Ascending aorta (tissue), 2 donors: ENCODE results near the gene RAB39B. TPM values are rescaled to one million over a fixed set of nuclear protein-coding genes. Genes with fewer than 3 reads are reported as not detected.

Experiments used
- DNase-seq, 2 donors: peaks; one replicate each; pipeline ENCODE4 v3.0.0-alpha.2; 2019; ENCODE audit warnings: low spot score in 2 of 2
- H3K27ac ChIP-seq, 2 donors: fragments of 200-600 bp; sonication (generic); one replicate each; pipeline ENCODE4 v1.5.1; 2016 to 2017; ENCODE audit warnings: mild to moderate bottlenecking in 1 of 2
- H3K27me3 ChIP-seq: fragments of 200-600 bp; sonication (generic); one replicate; pipeline ENCODE4 v1.5.1; 2017
- H3K36me3 ChIP-seq, 2 donors: fragments of 200-600 bp; sonication (generic); one replicate each; pipeline ENCODE4 v1.5.1; 2016
- H3K4me1 ChIP-seq, 2 donors: fragments of 200-600 bp; sonication (generic); one replicate each; pipeline ENCODE4 v1.5.1; 2016 to 2017; ENCODE audit warnings: mild to moderate bottlenecking in 1 of 2
- H3K4me3 ChIP-seq, 2 donors: fragments of 200-600 bp; sonication (generic); one replicate each; pipeline ENCODE4 v1.5.1; 2016 to 2017; ENCODE audit warnings: mild to moderate bottlenecking in 1 of 2
- H3K9me3 ChIP-seq, 2 donors: fragments of 200-600 bp; sonication (generic); one replicate each; pipeline ENCODE4 v1.5.1; 2016
- intact Hi-C: fragments of 100-400 bp; cut with DNase I; formaldehyde crosslinking; loops from one replicate; pipeline ENCODE4 v1.15.1; 2023
- total RNA-seq: library from RNA; depleted of rRNA; stranded (reverse); fragments of >200 nt; gene quantifications from one replicate; pipeline ENCODE4 v1.1.0, GENCODE V29; 2016
- TF ChIP-seq, protein P1 (sequence below), 3 experiments: fragments of 200-600 bp in 2 of 3; fragments of 450-650 bp in 1 of 3; sonication (generic) in 2 of 3; IDR thresholded peaks; one replicate each; pipeline ENCODE4 v1.5.1; 2016 to 2019; ENCODE audit warnings: antibody characterized with exemption in 3 of 3, mild to moderate bottlenecking in 1 of 3, moderate library complexity in 1 of 3

The RAB39B gene
- total RNA-seq, 1 donor from 2014 or later: not detected

DNA sequence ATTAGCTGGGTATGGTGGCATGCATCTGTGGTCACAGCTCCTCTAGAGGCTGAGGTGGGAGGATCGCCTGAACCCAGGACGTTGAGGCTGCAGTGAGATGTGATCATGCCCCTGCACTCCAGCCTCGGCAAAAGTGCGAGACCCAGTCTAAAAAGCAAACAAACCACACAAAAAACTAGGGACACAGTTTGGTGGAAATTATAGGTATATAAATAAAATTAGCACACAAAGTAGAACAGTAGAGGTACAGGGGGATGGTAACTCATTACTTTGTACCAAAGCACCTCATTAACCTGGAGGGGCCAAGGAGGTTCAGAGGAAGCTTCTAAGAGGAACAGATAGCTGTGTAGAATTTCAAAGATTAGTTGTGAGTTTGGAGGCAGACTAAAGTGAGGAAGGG is 42.9 kb downstream of the RAB39B start:
- TF ChIP-seq, protein P1, sequence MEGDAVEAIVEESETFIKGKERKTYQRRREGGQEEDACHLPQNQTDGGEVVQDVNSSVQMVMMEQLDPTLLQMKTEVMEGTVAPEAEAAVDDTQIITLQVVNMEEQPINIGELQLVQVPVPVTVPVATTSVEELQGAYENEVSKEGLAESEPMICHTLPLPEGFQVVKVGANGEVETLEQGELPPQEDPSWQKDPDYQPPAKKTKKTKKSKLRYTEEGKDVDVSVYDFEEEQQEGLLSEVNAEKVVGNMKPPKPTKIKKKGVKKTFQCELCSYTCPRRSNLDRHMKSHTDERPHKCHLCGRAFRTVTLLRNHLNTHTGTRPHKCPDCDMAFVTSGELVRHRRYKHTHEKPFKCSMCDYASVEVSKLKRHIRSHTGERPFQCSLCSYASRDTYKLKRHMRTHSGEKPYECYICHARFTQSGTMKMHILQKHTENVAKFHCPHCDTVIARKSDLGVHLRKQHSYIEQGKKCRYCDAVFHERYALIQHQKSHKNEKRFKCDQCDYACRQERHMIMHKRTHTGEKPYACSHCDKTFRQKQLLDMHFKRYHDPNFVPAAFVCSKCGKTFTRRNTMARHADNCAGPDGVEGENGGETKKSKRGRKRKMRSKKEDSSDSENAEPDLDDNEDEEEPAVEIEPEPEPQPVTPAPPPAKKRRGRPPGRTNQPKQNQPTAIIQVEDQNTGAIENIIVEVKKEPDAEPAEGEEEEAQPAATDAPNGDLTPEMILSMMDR (IDR thresholded peaks at IDR 0.05): no peak
- H3K9me3 ChIP-seq: no peaks in the 10 kb centered on the region
- H3K27me3 ChIP-seq: no peaks in the 10 kb centered on the region
- no peak for DNase-seq
- no peak overlapping the region for H3K4me3 ChIP-seq
- peaks cover 0 to 4% of the 10 kb centered on the region in 2 donors for H3K36me3 ChIP-seq
- H3K4me1 ChIP-seq: peaks cover 0 to 3% of the 10 kb centered on the region in 2 donors
- H3K27ac ChIP-seq: no peak overlapping the region
- intact Hi-C loops: no loop called here

DNA sequence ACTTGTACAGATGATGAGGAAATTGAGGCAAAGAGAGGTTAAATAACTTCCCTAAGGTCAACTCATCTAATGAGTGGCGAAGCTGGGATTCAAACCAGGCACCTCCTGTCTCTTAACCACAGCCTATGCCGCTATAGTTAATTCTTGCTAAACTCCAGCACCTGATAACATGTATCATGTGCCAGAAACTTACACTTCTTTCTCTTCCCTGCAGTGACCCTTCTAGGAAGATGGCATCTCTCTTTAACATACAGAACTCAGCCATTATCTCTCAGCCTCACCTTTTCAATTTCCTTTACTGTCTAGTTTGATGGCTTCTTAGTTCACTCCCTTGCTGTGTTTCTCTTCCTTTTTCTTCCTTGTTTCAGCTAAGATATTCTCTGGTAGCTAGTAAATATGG is 45.5 kb downstream of the RAB39B start:
- TF ChIP-seq, protein P1 (IDR thresholded peaks at IDR 0.05): no peak
- DNase-seq: no peak
- H3K27ac ChIP-seq: no peak overlapping the region
- peaks cover 0 to 4% of the 10 kb centered on the region in 2 donors for H3K36me3 ChIP-seq
- no peak overlapping the region for H3K4me3 ChIP-seq
- no peaks in the 10 kb centered on the region for H3K27me3 ChIP-seq
- H3K9me3 ChIP-seq: no peaks in the 10 kb centered on the region
- intact Hi-C loops: loop anchor here (5.0 to 10.0 kb wide), 4 partner anchors 124 to 664 kb away; partner anchors contain the start of genes BRCC3, CMC4, MTCP1 and VAMP7
- H3K4me1 ChIP-seq: peaks cover 0 to 3% of the 10 kb centered on the region in 2 donors

DNA sequence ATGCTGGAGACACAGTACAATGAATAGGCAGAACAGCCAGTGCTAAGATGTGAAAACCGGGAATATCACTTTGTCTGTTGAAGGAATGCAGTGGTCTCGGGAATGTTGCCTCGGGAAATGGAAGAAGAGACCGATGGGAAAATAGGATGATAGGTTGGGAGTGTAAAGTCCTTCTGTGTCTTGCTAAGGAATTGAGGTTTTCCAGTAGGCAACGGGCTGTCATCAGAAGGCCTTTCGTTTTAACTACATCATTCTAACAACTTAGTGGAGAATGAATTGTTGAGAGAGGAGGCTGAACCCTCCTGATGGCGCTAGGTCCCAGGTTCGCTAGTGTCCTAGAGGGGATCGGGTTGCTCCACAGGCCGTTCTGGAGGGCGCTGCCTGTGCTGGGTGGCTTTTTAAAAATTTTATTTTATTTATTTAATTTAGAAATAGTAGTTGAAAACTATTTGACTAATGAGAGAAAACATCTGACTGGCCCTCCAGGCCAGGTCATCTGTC is 47.3 kb downstream of the RAB39B start:
- TF ChIP-seq, protein P1 (IDR thresholded peaks at IDR 0.05): no peak
- Histone ChIP-seq H3K9me3 (no peaks in the 10 kb centered on the region), H3K4me1 (peaks cover 0 to 3% of the 10 kb centered on the region in 2 donors), H3K27me3 (no peaks in the 10 kb centered on the region), H3K27ac (peak overlapping the region; percentile 90 to 92), H3K36me3 (peaks cover 0 to 4% of the 10 kb centered on the region in 2 donors), H3K4me3 (peak overlapping the region; percentile 72 to 87)
- intact Hi-C loops: loop anchor here (2.0 to 10.0 kb wide), 5 partner anchors 122 to 665 kb away; partner anchors contain the start of genes BRCC3, CMC4, MTCP1 and VAMP7
- no peak for DNase-seq

DNA sequence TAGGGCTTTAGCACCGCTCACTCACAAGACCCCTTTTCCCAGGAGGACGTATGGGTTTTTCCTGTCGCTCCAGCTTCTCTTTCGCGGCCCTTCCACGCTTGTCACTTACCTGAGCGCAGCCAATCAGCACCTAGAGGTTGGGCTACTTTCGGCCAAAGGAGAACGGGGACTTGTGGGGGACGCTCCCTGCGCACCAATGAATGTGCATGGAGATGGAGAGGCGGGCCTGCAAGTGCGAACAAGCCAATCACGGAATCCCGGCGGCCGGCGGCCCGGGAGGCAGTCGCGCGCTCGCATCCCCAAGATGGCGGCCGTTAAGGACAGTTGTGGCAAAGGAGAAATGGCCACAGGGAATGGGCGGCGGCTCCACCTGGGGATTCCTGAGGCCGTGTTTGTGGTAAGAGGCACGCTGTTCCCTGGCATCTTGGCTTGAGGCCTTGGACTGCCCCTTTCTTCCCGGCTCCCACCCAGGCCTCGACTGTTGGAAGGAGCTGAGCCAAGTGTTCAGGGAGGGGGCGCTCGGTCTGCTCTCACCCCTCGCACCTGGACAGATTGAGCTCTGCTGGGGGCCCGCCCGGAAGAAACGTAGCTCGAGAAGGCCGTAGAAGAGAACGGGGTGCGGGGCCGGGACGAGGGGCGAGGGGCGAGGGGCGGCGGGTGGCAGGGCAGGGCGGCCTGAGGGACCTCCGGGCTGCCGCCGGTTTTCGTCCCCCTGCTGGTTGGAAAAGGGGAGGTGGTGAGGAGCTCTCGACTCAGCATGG is 47.9 kb downstream of the RAB39B start, which contains the start of gene VBP1:
VBP1 (plus strand) TSS at position 282 of the 761 bp plus-strand sequence; CDS start at position 305, 23 bp downstream.
- Histone ChIP-seq H3K9me3 (no peaks in the 10 kb centered on the region), H3K27me3 (no peaks in the 10 kb centered on the region), H3K27ac (peak within 1 kb of the TSS; percentile 90 to 92), H3K4me1 (peaks cover 0 to 3% of the 10 kb centered on the region in 2 donors), H3K4me3 (peak within 1 kb of the TSS; percentile 72 to 87), H3K36me3 (peaks cover 0 to 4% of the 10 kb centered on the region in 2 donors)
- DNase-seq: peak; percentile 82 to 96
- intact Hi-C loops: loop anchor here (2.0 to 10.0 kb wide), 5 partner anchors 122 to 666 kb away; partner anchors contain the start of genes BRCC3, CMC4, MTCP1 and VAMP7
- TF ChIP-seq, protein P1 (IDR thresholded peaks at IDR 0.05): peak; percentile 13 to 51 (median 32)

DNA sequence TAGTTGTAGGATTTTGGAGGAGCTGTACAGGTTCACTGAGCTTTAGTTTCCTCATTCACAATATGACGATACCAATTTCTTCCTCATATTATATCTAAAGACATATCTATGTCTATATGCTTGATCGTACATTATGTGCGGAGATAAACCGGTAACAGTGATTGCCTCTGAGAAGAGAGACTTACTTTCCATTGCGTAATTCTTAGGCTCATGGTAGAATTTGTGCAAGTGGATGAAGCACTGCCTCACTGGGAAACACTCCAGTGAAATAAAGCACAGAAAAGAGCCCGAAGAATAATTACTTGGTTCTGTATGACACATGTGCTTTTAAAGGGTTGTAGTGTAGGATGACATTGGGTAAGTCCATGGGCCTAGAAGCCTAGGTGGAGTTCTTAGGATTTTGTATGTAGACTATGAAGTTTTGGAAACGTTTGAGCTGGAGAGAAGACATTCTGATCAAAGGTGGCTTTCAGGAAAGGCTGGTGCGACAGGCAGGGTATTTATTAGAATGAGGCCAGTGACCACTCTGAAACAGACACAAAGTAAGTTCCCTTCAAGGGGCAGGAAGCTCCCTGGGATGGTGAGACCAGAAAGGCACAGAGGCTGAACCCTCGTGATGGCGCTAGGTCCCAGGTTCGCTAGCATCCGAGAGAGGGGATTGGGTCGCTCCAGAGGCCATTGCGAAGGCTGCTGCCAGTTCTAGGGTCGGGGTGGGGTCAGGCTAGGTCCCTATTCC is 48.7 kb downstream of the RAB39B start:
- Histone ChIP-seq H3K36me3 (peaks cover 0 to 3% of the 10 kb centered on the region in 2 donors), H3K27me3 (no peaks in the 10 kb centered on the region), H3K9me3 (no peaks in the 10 kb centered on the region), H3K4me1 (peaks cover 0 to 3% of the 10 kb centered on the region in 2 donors), H3K27ac (peak overlapping the region; percentile 84 to 92), H3K4me3 (peak overlapping the region; percentile 72 to 87)
- TF ChIP-seq, protein P1 (IDR thresholded peaks at IDR 0.05): no peak
- no peak for DNase-seq
- intact Hi-C loops: loop anchor here (2.0 to 10.0 kb wide), 5 partner anchors 121 to 667 kb away; partner anchors contain the start of genes BRCC3, CMC4, MTCP1 and VAMP7
